Measurements from ENCODE around the gene TWIST2.

- TF ChIP-seq, protein P1, sequence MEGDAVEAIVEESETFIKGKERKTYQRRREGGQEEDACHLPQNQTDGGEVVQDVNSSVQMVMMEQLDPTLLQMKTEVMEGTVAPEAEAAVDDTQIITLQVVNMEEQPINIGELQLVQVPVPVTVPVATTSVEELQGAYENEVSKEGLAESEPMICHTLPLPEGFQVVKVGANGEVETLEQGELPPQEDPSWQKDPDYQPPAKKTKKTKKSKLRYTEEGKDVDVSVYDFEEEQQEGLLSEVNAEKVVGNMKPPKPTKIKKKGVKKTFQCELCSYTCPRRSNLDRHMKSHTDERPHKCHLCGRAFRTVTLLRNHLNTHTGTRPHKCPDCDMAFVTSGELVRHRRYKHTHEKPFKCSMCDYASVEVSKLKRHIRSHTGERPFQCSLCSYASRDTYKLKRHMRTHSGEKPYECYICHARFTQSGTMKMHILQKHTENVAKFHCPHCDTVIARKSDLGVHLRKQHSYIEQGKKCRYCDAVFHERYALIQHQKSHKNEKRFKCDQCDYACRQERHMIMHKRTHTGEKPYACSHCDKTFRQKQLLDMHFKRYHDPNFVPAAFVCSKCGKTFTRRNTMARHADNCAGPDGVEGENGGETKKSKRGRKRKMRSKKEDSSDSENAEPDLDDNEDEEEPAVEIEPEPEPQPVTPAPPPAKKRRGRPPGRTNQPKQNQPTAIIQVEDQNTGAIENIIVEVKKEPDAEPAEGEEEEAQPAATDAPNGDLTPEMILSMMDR (IDR thresholded peaks at IDR 0.05): no peak
- TF ChIP-seq POLR2AphosphoS5 (IDR thresholded peaks at IDR 0.05) (no peak), POLR2A (IDR thresholded peaks at IDR 0.05) (no peak)
Observed at GRCh38 chr2:238875101-238875470, 27.2 kb downstream of the TWIST2 start.

All from breast epithelium (tissue), 3 donors.